ENCODE results near the gene SLITRK6.

SLITRK6 gene

DNA sequence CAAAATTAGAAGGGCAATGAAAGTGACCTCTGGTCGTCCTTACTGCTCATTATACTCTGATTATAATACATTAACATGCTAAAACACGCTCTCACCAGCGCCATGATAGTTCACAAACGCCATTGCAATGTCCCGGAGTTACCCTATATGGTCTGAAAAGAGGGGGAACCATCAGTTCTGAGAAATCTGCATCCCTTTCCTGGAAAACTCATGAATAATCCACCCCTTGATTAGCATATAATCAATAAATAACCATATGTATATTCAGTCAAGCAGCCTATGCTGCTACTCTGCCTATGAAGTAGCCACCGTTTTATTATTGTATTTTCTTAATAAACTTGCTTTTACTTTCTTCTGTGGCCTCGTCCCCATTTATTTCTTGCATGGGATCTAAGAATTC is 24.6 kb upstream of the SLITRK6 start:
- no peak overlapping the region for H3K27ac ChIP-seq
- TF ChIP-seq CTCF (IDR thresholded peaks at IDR 0.05) (no peak), ZFX (IDR thresholded peaks at IDR 0.05; ENCODE audit: borderline replicate concordance) (no peak)

- no peak overlapping the region for H3K27ac ChIP-seq
- TF ChIP-seq CTCF (IDR thresholded peaks at IDR 0.05) (no peak), ZFX (IDR thresholded peaks at IDR 0.05; ENCODE audit: borderline replicate concordance) (no peak)
These were observed 20.3 kb upstream of the SLITRK6 start for GRCh38 chr13:85819513-85819912.

DNA sequence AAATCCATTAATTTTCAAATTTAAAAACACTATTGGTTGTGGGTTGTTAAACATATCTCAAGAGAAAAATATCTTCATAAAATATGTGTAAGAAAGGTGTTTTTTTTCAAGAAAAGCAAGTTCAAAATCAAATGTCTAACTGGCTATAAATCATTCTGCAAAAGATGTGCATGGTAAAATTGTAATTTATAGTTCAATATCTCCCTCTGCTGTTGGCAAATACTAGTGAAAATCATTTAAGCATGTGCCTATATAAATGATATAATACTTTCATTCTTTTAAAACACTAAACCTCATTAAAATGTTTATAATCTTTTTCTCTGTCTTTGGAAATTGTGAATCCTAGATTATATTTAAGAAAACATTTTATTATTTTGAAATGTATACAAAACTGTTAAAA is 17.2 kb upstream of the SLITRK6 start:
- H3K27ac ChIP-seq: no peak overlapping the region
- no peak for TF ChIP-seq ZFX (IDR thresholded peaks at IDR 0.05; ENCODE audit: borderline replicate concordance)
- TF ChIP-seq CTCF (IDR thresholded peaks at IDR 0.05): peak; percentile 47

- TF ChIP-seq ZFX (IDR thresholded peaks at IDR 0.05; ENCODE audit: borderline replicate concordance) (no peak), CTCF (IDR thresholded peaks at IDR 0.05) (no peak)
These were observed 13.1 kb upstream of the SLITRK6 start for GRCh38 chr13:85812282-85812681.

GRCh38 chr13:85808811-85809210 is 9.6 kb upstream of the SLITRK6 start:
- H3K27ac ChIP-seq: no peak overlapping the region
- TF ChIP-seq CTCF (IDR thresholded peaks at IDR 0.05): no peak
- no peak for TF ChIP-seq ZFX (IDR thresholded peaks at IDR 0.05; ENCODE audit: borderline replicate concordance)

More at GRCh38 chr13:85812282-85812681, 13.1 kb upstream of the SLITRK6 start:
- no peak overlapping the region for H3K27ac ChIP-seq

GRCh38 chr13:85806553-85807175 is 7.4 kb upstream of the SLITRK6 start:
- peak; percentile 70 for TF ChIP-seq CTCF (IDR thresholded peaks at IDR 0.05)
- TF ChIP-seq ZFX (IDR thresholded peaks at IDR 0.05; ENCODE audit: borderline replicate concordance): no peak
- peak overlapping the region; percentile 50 for H3K27ac ChIP-seq

GRCh38 chr13:85798556-85798955 is 663 bp downstream of the SLITRK6 start:
- TF ChIP-seq CTCF (IDR thresholded peaks at IDR 0.05) (no peak), ZFX (IDR thresholded peaks at IDR 0.05; ENCODE audit: borderline replicate concordance) (no peak)
- peak overlapping the region; percentile 95 for H3K27ac ChIP-seq
